Fibroblast of skin of left quadriceps (primary cell): ENCODE data around the gene IGF2BP3.

Source experiments
- DNase-seq, 2 experiments: peaks; one replicate each; pipeline ENCODE4 v3.0.0-alpha.2; 2013; ENCODE audit warnings: low read depth in 2 of 2

Gene IGF2BP3

DNA sequence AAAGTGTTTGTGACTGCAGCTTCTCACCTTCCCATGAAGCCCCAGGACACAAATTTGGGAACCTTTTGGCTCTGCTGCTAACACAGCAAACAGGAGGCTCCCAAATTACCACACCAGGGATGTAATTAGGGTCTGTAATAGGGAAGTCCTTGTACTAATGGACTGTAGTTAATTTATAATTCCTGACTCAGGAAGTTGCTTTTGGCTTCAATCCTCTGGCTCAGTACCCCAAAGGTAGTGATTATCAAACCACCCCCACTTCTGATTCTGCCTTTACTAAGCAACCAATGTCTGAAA lies 174.9 kb downstream of the IGF2BP3 start:
- DNase-seq = no peak

DNA sequence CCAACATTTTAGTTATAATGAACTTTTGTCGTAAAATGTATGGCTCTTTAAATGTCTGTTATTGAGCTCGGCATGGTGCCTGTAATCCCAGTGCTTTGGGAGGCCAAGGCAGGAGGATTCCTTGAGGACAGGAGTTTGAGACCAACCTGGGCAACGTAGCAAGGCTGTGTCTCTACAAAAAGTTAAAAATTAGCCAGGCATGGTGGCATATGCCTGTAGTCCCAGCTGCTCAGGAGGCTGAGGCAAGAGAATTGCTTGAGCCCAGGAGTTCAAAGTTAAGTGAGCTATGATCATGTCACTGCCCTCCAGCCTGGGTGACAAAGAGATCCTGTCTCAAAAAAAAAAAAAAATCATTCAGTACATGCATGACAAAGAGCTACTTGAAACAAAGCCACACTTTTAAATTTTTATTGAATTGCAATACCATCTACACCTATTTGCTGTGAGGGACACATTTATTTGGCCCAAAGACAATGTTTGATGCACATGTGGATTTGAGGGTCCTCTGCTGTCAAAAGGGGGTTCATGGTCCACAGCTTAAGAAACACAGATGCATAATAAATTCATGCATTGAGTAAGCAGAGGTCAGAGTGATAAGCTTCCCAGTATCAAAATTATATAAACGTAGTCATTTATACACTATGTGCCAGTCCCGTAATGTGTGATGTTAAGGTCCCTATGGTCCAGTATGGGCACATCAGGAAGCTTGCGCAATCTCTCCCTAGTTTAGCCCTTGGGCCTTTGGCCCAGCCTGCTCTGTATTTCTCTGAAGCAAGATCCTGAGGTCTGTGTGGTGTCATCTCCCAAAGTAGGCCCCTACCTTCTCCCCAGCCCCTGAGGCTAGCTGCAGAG lies 175.5 kb downstream of the IGF2BP3 start:
- no peak for DNase-seq

DNA sequence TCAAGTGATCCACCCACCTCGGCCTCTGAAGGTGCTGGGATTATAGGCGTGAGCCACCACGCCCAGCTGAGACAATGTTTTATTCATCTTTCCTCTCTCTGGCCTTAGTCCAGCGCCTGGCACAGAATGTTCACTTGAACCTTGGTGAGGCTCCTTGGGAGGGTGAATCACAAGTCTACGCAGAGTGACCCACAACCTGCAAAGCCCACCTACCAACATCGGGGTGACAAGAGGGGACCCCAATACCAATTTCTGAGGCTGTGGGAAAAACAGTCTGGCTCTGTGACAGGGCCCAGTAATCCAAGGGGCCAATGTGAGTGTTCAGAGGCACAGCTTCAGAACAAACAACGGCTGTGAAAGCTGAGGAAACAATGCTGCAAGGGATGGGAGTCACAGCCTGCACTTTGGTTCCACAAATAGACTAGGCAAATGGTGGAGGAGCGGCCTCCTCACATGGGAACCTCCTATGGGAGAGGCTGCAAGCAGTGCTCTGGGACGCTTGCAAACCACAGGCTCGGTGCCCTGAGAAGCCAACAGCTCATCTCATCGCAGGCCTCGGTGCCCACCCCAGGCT lies 176.7 kb downstream of the IGF2BP3 start:
- DNase-seq = no peak

DNA sequence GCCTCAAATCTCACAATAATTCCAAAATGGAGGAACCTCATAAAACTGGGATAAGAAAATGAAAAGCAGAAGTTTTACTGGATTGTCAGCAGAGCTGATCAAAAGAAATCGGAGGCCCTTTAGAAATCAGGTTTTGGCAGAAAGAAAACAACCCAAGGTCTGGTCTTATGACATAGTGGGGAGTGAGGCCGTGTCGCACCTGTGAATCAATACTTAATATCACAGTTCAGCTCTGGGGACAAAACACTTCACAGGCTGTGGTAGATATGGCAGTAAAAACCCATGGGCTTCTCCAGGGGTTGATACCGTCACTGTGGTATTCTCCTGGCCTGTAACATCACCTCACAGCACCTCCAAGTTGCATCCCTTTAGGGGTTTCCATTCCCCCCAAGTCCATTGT lies 177.7 kb downstream of the IGF2BP3 start:
- no peak for DNase-seq

DNA sequence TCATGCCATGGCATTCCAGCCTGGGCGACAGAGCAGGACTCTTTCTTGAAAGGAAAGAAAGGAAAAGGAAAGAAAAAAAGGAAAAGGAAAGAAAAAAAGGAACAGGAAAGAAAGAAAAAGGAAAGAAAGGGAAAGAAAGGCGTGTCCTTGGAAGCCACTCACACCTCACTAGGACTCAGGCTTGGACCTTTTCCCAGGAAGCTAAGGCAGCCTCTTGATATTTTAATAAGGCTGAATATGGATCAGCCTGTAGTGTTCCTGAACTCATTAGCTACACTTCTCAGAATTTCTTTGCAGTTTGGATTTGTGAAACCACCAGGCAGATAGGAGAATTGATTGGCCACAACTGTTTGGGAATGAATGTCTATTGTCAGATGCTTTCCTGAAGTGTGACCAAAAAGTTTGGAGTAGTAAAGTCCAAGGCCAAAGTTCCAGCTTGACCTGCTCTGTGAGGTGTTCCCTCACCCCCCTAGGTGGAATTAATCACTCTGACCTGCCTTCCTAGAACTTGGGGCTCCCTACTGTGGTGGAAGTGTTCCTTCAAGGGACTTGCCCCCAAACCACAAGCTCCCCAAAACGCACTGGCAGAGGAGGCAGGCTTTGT lies 178.2 kb downstream of the IGF2BP3 start:
- DNase-seq = no peak

DNA sequence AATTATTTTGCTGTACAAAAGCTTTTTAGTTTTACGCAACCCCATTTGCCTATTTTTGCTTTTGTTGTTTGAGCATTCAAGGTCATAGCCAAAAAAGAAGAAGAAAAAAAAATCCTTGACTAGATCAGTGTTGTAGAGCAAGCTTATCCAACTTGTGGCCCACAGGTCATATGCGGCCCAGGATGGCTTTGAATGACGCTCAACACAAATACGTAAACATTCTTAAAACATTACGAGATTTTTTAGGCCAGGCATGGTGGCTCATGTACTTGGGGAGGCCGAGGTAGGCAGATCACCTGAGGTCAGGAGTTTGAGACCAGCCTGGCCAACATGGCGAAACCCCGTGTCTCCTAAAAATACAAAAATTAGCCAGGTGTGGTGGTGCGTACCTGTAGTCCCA lies 179.3 kb downstream of the IGF2BP3 start:
- no peak for DNase-seq

DNA sequence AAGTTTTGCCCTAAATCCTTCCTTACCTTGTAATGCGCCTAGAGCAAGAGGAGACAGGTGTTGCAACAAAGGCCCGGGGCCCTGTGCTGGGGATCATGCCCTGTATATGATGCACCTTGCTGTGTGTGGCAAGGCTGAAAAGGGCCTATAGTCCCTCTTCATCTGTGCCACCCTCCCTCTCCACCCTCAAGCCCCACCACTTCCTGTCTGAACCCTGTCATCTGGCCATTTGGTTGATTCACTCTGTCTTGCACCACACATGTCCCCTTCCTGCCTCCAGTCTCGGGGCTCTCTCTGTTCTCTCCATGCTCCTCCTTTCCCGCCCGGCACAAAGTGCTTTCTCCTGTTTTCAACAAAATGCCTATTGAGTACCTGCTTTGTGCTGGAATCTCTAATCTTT lies 182.7 kb downstream of the IGF2BP3 start:
- no peak for DNase-seq

DNA sequence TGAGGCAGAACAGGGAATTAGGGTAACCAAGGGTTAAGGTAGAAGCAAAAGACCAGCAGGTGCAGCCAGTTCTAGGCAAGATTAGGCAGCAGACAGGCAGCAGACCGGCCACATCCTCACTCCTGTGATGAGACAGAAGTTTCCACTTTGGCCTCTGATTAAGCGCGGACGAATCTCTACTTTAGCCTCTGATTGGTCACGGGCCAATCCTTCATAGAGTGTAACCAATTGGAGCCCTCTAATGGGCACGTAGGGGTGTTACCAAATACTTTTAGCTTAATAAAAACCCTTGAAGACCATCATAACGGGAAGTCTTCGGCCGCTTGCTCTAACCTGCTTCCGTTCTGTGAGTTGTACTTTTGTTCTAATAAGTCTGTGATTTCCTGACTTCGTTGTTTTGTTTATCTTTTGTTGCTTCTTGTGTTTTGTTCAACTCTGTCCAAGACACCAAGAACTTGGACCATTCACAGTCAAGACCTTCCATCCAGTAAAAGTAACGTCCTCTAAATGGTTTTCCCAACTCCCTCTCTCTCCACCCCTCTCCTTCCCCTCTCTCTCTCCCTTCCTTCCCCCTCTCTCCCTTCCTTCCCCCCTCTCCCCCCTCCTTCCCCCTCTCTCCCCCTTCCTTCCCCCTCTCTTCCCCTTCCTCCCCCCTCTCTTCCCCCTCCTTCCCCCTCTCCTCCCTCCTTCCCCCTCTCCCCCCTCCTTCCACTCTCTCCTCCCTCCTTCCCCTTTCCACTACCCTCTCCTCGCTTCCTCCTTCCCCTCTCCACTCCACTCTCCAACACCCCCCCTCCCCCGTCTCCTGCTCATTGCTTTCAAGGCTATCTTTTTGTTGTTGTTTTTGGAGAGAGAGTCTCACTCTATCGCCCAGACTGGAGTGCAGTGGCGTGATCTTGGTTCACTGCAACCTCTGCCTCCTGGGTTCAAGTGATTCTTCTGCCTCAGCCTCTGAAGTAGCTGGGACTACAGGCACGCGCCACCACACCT lies 184.3 kb downstream of the IGF2BP3 start:
- DNase-seq = no peak

DNA sequence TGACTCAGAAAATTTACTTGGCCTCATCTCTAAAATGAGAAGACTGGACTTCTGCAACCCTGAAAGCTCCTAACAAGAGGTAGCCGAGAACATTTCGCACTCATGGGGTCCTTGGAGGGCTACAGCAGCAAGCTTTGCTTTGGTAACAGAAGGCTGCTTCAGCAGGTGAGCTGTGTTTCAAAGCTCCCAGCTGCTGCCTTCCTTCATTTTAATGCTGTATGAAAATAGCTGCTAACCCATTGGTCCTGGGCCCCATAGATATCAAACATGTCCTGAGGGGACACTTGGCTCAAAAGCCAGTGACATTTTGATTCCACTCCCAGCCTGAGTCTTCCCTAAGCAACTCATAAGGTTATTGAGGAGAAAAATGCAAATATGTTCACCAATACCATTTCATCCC lies 185.4 kb downstream of the IGF2BP3 start:
- DNase-seq = no peak

DNA sequence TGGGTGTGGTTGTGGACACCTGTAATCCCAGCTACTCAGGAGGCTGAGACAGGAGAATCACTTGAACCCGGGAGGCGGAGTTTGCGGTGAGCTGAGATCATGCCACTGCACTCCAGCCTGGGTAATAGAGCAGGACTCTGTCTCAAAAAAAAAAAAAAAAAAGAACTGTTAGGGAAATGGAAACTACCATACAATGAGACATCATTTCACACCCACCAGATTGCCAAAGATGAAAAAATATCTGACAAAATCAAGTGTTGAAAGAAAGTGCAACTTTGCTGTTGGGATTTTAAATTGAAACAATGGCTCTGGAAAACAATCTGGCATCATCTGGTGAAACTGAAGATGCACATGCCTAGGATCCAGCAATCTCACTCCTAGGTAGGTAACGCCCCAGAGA lies 187.2 kb downstream of the IGF2BP3 start:
- DNase-seq = no peak

DNA sequence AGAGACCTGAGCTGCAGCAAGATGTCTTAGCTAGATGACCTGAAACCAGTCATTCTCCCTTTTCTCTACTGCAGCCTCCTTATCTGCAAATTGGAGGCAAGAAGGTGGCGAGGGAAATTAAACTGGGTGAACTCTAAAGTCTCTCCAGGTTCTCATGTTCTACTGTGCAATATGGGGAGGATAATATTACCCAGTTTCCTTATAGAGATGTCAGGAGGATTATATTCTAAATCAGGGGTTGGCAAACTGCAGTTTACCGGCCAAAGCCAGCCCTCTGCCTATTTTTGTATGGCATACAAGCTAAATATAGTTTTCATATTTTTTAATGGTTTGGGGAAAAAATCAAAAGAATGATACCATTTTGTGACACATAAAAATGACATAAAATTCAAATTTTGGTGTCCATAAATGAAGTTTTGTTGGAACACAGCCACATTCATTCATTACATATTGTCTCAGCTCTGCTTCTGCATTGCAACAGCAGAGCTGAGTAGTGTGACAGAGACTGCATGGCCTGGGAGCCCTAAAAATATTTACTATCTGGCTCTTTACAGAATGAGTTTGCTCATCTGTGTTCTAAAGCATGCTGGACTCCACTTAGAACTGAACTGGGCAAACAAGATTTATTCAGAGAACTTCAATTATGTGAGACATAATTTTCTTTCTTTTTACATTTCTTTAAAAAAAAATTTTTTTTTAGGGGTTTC lies 190.3 kb downstream of the IGF2BP3 start:
- no peak for DNase-seq

DNA sequence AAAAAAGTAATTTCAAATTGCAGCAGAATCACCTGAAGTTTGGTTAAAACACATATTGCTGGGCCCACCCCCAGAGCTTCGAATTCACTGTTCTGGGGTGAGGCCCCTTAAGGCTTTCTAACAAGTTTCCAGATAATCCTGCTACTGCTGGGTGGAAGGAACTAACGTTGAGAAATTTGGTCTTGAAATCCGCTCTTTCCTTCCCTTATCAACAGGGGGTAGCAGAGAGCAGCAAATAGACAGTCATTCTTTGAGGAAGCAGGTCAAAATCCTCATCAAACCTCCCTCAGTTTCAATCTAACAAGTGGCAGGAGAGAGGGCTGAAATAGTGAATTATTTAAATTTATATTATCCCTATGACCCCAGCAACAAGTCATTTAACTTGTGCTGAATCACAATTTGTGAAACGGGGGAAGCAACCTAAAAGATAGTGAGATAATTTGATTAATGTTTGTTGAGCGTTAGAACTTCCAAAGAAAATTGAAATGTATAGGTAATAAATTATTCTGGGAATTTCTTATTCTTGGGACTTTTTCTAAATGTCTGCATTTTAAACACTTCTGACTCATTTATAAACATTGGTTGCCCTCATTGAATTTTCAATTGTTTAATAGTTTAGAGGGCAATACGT lies 192.8 kb downstream of the IGF2BP3 start:
- peak; percentile 34 to 46 for DNase-seq

DNA sequence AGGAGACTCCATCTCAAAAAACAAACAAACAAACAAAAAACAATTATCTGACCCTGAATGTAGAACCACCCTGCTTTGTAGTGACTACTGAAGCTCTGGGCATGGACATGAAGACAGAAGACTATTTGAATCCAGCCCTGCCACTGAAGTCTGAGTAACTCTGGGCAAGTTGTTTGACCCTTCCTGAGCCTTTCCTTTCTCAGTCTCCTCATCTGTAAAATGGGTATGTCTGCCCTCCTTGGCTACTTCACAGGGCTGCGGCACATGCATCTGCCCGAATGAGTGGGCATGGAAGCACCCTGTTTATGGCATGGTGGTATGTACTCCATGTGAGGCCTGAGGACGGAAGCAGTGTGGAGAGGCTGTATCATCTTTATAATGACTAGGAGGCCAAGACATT lies 193.3 kb downstream of the IGF2BP3 start:
- no peak for DNase-seq

DNA sequence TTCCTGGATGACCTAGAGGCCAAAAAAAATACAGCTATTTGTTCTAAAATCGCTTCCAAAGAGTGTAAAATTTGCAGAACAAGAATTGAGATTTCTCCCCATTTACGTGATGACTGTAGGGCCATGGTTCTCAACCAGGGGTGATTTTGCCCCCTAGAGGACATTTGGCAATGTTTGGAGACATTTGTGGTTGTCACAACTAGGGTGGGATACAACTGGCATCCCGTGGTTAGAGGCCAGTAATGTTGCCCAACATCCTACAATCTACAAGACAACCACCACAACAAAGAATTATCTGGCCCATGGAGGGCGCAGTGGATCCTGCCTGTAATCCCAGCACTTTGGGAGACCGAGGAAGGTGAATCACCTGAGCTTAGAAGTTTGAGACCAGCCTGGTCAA lies 193.9 kb downstream of the IGF2BP3 start:
- DNase-seq = no peak

DNA sequence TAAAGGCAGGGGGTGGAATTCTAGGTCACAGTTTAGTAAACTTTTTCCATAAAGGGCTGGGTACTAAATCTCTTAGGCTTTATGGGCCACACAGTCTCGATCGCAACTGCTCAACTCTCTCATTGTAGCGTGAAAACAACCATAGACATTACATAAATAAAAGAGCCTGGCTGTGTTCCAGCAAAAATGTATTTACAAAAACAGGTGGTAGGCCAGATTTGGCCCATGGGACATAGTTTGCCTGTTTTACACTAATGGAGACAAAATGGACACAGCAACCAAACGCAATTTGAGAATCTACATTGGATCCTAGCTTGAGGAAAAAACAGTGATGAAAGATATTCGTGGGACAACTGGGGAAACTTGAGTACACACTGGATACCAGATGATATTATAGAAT lies 194.4 kb downstream of the IGF2BP3 start:
- DNase-seq = no peak

DNA sequence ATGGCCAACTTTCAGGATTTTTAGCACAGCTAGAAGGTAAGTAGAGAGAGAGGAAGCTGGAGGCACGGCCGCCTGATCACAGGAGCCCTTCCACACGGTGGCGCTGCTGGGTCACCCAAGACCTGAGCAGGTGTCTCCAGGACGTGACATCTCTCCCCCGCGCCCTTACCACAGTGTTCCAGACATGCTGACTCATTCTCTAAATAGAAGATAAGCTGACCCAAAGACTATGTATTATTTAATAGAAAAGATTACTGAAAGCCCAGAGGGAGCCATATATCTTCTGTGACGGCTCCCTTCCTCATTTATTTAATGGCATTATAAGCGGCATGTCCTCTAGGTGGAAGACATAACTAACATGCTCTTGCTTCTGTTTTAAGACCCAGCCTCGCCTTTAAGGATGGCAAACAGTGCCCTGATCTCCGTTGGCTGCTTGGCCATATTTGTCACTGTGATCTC lies 197.1 kb downstream of the IGF2BP3 start:
- DNase-seq = peak; percentile 44 to 45

DNA sequence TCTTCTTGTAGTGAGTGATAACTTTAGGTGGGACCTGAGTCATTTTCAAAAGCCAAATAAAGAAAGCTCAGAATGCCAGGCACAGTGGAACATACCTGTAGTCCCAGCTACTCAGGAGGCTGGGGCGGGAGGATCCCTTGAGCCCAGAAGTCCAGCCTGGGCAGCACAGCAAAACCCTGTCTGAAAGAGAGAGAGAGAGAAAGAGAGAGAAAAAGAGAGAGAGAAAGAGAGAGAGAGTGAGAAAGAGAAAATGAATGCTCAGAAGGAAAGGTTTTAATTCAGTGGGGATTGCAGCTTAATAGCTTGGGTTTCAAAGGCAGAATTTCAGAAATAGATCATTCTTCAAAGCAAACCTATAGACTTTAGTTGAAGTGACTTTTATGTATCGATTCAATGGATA lies 198.0 kb downstream of the IGF2BP3 start:
- DNase-seq = no peak

DNA sequence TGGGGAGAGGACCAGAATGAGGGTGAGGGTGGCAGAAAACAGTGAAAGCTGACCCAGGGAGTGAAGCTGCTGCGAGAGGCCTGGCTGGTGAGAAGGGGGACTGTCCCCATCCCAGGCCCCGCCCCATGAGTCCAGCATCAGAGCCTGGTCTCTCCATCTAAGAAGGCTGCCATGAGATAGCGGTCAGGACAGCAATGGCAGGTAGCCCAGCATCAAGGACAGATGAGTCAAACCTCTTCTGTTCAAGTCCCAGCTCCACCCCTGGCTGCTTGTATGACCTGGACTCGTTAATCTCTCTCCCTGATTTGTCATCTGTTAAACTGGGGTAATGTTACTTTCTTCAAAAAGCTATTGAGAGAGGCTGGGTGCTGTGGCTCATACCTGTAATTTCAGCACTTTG lies 201.5 kb downstream of the IGF2BP3 start:
- DNase-seq = no peak

DNA sequence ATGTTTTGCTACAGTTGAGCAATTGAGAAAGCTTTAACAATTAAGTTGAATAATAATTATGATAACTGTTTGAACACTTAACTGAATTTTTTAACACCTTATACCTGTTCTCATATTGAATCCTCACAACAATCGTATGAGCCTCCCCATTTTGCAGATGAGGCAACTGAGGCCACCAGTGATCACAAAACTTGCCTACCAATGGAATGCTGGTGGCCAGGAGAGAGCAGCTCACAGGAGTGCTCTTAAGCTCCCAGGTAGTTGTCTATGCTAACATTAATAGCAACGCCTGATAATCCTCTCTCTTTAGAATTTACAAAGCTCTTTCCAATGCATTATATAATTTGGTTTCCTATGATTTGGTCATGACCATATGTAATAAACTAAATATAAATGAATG lies 202.1 kb downstream of the IGF2BP3 start:
- DNase-seq = no peak

DNA sequence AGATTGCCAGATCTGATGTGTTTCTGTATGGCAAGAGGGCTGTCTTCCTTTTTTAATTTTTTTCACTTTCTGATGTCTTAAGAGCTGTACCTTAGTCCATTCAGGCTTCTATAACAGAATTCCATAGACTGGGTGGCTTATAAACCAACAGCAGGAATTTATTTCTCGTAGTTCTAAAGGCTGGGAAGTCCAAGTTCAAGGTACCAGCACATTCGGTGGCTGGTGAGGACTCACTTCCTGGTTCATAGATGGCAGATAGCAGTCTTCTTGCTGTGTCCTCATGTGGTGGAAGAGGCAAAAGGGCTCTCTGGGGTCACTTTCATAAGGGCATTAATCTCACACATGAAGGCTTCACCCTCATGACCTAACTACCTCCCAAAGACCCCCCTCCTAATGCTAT lies 202.9 kb downstream of the IGF2BP3 start:
- no peak for DNase-seq

DNA sequence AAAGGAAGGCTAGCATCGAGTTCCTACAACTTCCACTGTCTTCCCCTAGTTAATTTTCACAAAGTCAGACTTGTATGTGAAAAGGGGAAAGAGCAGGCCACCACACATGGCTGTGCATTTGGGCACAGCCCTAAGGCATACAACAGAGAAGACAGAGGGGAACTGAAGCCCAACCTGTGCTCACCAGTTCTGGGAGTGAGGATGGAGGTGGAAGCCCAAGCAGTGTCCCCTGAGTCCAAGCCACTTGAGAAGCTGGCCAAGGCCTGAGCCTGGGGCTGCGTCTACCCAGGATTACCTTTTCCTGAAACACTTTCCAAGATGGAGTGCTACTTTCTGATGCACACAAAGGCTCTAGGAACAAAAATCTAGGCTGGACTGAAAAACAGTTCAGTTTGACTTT lies 203.4 kb downstream of the IGF2BP3 start:
- no peak for DNase-seq
